Mucosa of stomach (tissue), 1 donor: ENCODE data around the gene ATG10.

Experiments used
- H3K27me3 ChIP-seq: one replicate; pipeline ENCODE4 v1.7.0; 2013; ENCODE audit warnings: mild to moderate bottlenecking, low read length; ENCODE audit not compliant: control insufficient read depth, insufficient read depth
- H3K36me3 ChIP-seq: one replicate; pipeline ENCODE4 v1.7.0; 2013; ENCODE audit warnings: low read length; ENCODE audit not compliant: control insufficient read depth, insufficient read depth
- H3K4me1 ChIP-seq: one replicate; pipeline ENCODE4 v1.7.0; 2013; ENCODE audit warnings: mild to moderate bottlenecking, low read length; ENCODE audit not compliant: control insufficient read depth, insufficient read depth
- H3K4me3 ChIP-seq: one replicate; pipeline ENCODE4 v1.7.0; 2013; ENCODE audit warnings: low read length
- H3K9ac ChIP-seq: one replicate; pipeline ENCODE4 v1.7.0; 2013; ENCODE audit warnings: mild to moderate bottlenecking, low read length, moderate library complexity
- H3K9me3 ChIP-seq: one replicate; pipeline ENCODE4 v1.7.0; 2013; ENCODE audit warnings: mild to moderate bottlenecking, low read length, moderate library complexity; ENCODE audit not compliant: control insufficient read depth
- donor health status: Pancreatic carcinoma.

ATG10 gene

DNA sequence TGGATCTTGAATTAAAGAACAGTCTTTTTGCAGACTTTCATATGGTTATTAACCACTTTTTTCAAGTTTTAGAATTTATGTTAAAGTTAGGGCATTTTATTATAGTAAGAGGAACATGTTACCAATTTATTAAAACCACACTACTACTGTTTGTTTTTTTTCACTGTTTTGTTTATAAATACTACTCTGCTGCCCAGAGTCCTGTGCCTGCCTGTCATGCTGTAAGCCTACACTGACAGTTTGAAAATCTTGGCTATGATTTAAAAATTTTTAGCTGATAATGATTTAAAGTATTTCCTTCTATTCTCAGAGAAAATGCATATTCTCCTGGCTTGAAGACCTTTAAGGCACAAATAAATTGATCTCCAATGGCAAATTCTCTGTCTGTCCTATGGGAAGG is 177.6 kb downstream of the ATG10 start:
- H3K9me3 ChIP-seq = no peaks in the 10 kb centered on the region
- no peaks in the 10 kb centered on the region for H3K27me3 ChIP-seq
- no peak overlapping the region for H3K9ac ChIP-seq
- no peak overlapping the region for H3K4me3 ChIP-seq
- no peaks in the 10 kb centered on the region for H3K4me1 ChIP-seq
- H3K36me3 ChIP-seq = no peaks in the 10 kb centered on the region

DNA sequence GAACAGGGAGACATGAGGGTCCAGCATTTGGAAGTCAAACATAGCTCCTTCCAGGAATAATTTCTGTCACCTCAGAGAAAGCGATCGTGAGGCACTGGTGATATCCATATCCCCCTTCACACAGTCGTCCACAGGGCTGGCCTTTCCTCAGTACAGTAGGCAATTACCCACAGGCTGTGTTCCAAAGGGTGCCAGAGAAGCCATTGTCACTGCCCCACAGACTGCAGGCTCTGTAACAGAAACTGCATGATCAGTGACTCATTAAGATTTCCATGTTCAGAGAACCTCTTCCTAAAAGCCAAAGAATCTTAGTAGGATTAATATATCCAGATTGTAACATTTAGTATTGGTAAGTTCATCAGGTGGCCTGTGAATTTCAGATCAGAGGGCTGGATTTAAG is 178.7 kb downstream of the ATG10 start:
- H3K4me3 ChIP-seq = no peak overlapping the region
- no peak overlapping the region for H3K9ac ChIP-seq
- H3K4me1 ChIP-seq = no peaks in the 10 kb centered on the region
- H3K9me3 ChIP-seq = no peaks in the 10 kb centered on the region
- no peaks in the 10 kb centered on the region for H3K27me3 ChIP-seq
- no peaks in the 10 kb centered on the region for H3K36me3 ChIP-seq

DNA sequence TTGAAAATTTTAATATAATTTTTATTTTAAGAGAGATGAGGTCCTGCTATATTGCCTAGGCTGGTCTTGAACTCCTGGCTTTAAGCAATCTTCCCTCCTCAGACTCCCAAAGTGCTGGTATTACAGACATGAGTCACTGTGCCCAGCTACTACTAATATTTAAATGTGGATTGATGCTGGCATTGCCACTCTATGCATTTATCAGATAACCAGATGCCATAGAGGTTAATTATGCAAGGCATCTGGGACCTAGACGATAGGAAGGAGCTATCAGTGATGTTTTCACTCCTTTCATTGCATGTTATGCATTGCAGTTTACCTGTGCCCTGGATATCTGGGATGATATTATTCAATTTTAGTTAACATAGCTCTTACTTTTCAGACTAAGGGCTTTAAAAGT is 179.4 kb downstream of the ATG10 start:
- Histone ChIP-seq H3K9ac (no peak overlapping the region), H3K9me3 (no peaks in the 10 kb centered on the region), H3K27me3 (no peaks in the 10 kb centered on the region), H3K36me3 (no peaks in the 10 kb centered on the region), H3K4me3 (no peak overlapping the region), H3K4me1 (no peaks in the 10 kb centered on the region)

DNA sequence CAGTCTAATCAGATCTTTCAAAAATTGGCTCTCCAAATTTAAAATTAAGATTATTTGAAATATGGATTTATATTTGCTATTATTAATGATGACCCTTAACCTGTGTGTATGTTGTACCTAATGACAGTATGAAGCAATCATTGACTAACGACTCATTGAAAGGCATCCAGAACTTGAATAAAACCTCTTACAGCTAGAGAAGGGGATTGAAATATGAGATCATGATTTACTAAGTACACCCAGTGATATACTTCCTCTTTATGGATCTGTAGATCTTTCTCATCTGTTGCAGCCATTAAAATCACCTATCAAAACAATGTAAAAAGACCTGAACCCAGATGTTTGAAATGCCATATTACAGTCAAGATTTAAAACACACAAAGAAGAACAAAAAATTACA is 179.8 kb downstream of the ATG10 start:
- H3K9ac ChIP-seq = no peak overlapping the region
- no peaks in the 10 kb centered on the region for H3K27me3 ChIP-seq
- H3K4me3 ChIP-seq = no peak overlapping the region
- no peaks in the 10 kb centered on the region for H3K36me3 ChIP-seq
- H3K4me1 ChIP-seq = no peaks in the 10 kb centered on the region
- H3K9me3 ChIP-seq = no peaks in the 10 kb centered on the region

DNA sequence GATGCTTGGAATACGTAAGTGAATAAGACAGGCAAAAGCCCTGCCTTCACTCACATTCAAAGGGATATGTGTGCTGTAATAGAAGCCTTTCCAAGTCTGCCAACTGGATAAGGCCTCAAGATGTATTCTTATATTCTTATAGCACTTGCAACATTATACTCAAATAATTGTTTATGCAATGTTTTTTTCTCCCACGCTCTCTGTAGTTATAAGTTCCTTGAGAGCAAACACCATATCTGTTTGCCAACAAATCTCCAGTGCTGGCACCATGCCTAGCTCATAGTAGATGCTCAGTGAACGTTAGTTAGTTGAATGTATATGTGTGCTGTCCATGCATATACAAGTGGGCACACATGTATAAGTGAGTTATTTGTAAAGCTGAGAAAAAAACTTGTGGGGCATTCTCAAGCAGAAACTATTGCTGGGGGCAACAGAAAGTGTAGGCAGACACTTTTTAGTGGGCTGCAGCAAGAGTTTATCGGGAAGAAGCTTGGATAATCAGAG is 181.2 kb downstream of the ATG10 start:
- H3K36me3 ChIP-seq = no peaks in the 10 kb centered on the region
- H3K9me3 ChIP-seq = no peaks in the 10 kb centered on the region
- no peak overlapping the region for H3K9ac ChIP-seq
- H3K27me3 ChIP-seq = no peaks in the 10 kb centered on the region
- no peak overlapping the region for H3K4me3 ChIP-seq
- no peaks in the 10 kb centered on the region for H3K4me1 ChIP-seq

DNA sequence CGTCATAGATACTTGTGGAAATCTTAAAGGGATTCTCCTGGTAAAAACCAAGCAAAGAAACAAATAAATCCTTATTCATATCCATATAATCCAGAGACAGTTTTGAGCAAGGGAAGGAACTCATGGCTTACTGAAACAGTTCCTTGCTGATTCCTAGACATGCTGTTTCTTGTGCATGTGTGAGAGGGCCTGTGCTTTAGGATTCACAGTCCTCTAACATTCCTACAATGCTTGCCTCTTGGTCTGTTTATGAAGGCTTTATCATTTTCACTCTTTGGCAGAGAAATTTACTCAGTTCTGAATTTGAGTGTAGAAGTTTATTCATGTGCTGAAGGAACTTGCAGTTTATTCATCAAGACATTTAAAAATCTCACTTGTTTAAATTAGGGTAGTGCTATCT is 183.0 kb downstream of the ATG10 start:
- Histone ChIP-seq H3K4me3 (no peak overlapping the region), H3K36me3 (no peaks in the 10 kb centered on the region), H3K4me1 (no peaks in the 10 kb centered on the region), H3K9ac (no peak overlapping the region), H3K9me3 (no peaks in the 10 kb centered on the region), H3K27me3 (no peaks in the 10 kb centered on the region)

DNA sequence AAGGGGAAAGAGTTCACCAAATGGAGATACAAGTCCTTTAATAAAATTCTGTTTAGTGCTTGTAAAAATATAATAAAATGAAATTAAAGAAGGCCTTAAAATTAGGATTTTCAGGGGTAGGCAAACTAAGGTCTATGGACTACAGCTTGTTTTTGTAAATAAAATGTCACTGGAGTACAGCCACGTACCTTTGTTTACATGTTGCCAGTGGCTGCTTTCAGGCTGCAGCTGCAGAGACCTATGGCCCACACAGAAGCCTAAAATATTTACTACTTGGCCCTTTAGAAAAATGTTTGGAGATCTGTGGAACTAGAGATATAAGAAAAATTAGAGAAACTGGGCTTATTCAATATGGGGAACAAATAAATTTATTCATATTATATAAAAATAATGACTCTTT is 183.5 kb downstream of the ATG10 start:
- Histone ChIP-seq H3K9ac (no peak overlapping the region), H3K9me3 (no peaks in the 10 kb centered on the region), H3K36me3 (no peaks in the 10 kb centered on the region), H3K4me1 (no peaks in the 10 kb centered on the region), H3K27me3 (no peaks in the 10 kb centered on the region), H3K4me3 (no peak overlapping the region)

DNA sequence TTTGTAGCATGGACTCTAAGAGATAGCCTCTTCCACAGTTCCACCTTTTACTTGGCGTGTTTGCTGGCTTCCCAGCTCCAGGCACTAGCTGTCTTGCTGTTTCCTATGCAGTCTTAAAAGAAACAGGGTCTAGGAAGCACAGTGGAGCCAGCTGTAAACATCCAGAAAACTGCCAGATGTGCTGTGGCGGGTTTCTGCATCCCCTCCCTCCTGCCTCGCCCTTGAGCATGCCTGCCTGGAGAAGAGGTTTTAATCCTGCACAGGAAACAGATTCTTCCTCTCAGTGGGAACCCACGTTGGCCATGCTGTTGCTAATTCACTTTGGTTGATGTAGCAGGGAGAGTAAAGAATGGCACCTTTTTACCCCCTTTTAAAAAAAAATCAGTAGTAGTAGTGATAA is 185.1 kb downstream of the ATG10 start:
- no peak overlapping the region for H3K9ac ChIP-seq
- no peaks in the 10 kb centered on the region for H3K4me1 ChIP-seq
- no peaks in the 10 kb centered on the region for H3K36me3 ChIP-seq
- no peaks in the 10 kb centered on the region for H3K9me3 ChIP-seq
- H3K27me3 ChIP-seq = no peaks in the 10 kb centered on the region
- H3K4me3 ChIP-seq = no peak overlapping the region

DNA sequence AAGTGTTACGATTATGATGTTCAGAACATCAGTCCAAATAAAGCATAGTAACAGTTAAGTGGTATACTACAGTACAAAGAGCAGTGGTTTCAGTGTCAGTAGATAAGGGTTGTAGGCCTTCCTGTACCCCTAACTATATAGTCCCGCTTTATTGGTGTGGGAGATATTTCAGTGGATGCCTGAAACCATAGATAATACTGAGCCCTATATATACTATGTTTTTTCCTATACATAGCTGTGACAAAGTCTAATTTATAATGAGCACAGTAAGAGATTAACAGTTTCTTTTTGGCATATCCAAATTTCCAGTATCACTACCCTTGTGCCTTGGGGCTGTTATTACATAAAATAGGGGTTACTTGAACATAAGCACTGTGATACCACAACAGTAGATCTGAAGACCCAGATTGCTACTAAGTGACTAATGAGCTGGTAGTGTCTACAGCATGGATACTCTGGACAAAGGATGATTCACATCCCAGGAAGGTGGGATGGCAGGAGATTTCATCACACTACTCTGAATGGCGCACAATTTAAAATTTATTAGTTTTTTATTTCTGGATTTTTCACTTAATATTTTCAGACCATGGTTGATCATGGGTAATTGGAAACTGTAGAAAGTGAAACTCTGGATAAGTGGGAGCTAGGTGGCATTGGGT is 187.1 kb downstream of the ATG10 start:
- H3K36me3 ChIP-seq = no peaks in the 10 kb centered on the region
- no peaks in the 10 kb centered on the region for H3K9me3 ChIP-seq
- no peak overlapping the region for H3K4me3 ChIP-seq
- no peaks in the 10 kb centered on the region for H3K27me3 ChIP-seq
- H3K4me1 ChIP-seq = no peaks in the 10 kb centered on the region
- no peak overlapping the region for H3K9ac ChIP-seq

DNA sequence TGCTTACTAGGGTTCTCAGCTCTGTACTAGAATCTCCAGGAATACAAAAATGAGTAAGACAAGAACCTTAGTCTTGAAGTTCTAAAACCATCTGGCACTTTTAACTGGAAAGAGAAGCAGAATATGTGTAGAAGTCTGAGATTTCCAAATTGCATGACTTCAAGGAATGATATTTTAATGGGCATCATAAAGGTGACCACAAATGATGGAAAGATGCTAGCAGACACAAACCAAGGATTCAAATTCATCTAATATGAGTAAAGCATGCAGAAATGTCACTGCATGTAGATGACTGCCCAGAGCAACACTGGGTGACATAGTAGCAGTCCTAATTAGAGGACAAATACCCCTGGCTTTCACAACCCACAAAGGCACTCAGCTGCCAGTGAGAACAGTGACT is 189.1 kb downstream of the ATG10 start:
- peaks cover 17% of the 10 kb centered on the region for H3K4me1 ChIP-seq
- no peaks in the 10 kb centered on the region for H3K36me3 ChIP-seq
- H3K27me3 ChIP-seq = no peaks in the 10 kb centered on the region
- H3K9ac ChIP-seq = no peak overlapping the region
- H3K9me3 ChIP-seq = no peaks in the 10 kb centered on the region
- H3K4me3 ChIP-seq = no peak overlapping the region

DNA sequence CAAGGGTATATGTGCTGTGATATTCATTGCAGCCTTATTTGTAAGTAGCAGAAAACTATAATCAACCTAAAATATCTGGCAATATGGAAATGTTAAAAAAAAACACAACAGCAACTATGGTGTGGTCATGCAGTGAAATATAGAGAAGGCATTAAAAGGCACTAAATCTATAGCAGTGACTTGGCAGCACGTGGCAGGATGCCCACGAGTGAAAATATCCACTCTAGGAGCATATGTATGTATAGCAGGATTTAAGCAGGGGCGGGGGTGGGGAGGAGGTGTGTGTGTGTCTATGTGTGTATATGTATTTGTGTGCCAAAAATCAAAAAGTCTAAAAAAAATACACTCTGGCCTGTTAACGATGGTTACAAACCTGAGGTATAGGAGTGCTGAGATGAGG is 190.8 kb downstream of the ATG10 start:
- H3K4me3 ChIP-seq = no peak overlapping the region
- H3K9ac ChIP-seq = no peak overlapping the region
- H3K9me3 ChIP-seq = no peaks in the 10 kb centered on the region
- H3K4me1 ChIP-seq = peaks cover 17% of the 10 kb centered on the region
- H3K36me3 ChIP-seq = no peaks in the 10 kb centered on the region
- H3K27me3 ChIP-seq = no peaks in the 10 kb centered on the region

DNA sequence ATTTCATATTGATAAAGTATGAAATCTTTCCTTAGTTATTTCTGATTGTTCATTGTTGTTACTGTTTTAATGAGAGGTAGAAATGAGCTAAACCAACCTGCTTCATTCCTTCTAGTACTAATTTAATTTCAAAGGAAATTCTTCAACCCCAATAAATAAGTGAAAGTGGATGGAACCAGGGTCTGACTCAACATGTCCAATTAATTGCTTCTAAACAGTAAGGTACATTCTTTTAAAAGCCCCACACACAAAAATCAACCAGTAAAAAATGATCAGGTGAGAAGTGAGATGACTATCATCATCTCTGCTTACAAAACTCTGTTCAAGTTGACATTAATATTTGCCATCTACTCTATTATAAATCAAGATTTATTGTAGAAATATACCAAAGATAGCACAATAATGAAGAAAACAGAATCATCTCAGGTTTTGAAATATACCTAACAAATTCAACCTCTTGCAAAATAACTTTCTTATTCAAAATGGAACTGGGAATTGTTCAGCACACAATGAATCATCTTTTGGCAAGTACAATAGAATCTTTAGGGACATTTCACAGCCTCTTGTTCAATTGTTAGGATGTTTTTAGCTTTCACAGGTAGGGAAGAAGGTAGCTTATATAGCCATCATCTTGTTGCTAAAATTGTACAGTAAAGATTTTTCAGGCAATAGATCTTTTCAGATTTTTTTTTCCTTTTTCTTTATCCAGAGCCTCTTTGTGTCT is 191.8 kb downstream of the ATG10 start:
- H3K27me3 ChIP-seq = no peaks in the 10 kb centered on the region

More for the DNA sequence above, 191.8 kb downstream of the ATG10 start:
- H3K36me3 ChIP-seq = no peaks in the 10 kb centered on the region
- H3K4me1 ChIP-seq = peaks cover 17% of the 10 kb centered on the region
- H3K4me3 ChIP-seq = no peak overlapping the region
- H3K9me3 ChIP-seq = no peaks in the 10 kb centered on the region
- no peak overlapping the region for H3K9ac ChIP-seq
